HuH-7 (cell line): ENCODE data around the gene TBC1D2.

Experiments
- DNase-seq: peaks from one replicate; pipeline ENCODE4 v3.0.0; 2011; ENCODE audit warnings: low spot score

The TBC1D2 gene

DNA sequence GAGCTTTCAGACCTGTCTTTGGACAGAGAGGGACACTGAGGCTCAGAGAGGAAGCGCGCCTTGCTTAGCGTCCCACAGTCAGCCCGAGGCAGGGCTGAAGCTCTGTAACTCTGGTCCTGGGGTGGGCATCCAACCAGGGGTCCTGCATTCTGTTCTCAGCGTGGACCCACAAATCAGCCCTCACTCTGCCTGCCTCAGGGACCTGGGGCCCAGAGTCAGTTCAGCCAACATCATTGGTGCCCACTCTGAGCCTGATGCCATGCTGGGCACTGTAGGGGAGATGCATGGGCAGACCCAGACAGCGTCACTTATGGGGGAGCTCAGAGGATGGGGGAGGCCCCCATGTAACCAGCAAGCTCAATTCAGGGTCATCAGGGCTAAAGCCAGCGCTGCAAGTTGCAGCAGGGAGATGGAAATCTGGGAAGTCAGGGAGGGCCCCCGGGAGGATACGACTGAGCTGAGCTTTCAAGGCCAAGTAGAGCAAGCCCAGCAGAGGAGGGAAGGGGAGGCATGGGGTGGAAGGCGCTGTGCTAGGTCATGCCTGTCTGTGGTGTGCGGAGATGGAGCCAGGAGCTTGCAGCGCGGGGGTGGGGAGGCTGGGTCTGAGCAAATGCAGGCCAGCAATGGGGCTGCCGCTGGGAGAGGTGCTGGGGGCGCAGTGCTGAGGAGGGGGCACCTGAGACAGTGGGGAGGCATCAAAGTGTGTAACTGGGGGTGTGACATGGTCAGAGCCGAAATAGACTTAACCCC, 84.1 kb downstream of the TBC1D2 start:
- no peak for DNase-seq

DNA sequence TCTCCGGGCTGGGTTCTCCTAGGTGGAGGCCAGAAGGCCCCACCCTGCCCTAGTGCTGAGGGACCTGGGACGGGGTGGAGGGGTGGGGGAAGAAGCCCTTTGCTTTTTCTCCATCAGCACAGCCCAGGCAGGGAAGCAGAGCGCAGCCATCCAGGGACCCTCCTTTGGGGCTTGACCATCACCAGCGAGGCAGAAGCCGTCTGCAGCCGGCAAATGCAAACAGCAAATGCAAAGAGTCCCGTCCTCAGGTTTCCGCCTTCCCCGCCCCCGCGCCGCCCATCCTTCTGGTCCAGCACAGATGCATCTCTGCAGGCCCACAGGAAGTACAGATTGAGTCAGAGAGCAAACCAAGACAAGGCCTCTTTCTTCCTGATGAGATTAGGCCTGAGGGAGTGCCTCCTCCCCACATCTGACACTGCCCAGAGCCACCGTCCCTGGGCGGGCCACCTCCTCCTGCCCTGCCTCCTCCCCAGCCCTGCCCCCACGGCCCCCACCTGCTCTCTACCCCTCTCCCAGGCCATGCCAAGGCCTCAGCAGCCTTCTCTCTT, 86.4 kb downstream of the TBC1D2 start:
- no peak for DNase-seq

DNA sequence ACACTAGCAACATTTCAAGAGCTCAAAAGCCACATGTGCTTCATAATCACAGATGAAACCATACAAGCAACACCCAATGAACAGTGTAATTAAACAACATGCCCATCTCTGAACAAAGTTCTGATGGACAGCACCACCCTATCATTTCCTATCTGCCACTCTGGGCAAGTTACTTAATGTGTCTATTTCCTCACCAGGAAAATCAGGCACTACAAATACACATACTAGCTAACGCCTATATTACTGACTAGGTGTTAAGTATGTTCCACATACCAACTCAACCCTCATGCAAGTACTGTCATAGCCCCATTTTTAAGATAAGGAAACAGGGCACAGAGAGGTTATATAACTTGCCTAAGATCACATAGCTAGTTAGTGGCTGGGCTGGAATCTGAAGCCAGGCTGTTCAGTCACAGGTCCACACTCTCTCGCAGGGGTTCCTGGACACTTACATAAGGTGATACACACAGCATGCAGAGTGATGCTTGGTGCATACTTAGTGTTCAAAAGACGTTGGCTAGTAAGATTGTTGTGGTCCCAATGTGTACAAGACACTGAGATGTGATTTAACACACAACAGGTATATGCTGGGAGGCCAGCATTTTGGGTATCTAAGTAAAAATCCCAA, 87.2 kb downstream of the TBC1D2 start:
- DNase-seq = no peak

- no peak for DNase-seq
Observed at GRCh38 chr9:98164912-98165311, 90.5 kb downstream of the TBC1D2 start.

DNA sequence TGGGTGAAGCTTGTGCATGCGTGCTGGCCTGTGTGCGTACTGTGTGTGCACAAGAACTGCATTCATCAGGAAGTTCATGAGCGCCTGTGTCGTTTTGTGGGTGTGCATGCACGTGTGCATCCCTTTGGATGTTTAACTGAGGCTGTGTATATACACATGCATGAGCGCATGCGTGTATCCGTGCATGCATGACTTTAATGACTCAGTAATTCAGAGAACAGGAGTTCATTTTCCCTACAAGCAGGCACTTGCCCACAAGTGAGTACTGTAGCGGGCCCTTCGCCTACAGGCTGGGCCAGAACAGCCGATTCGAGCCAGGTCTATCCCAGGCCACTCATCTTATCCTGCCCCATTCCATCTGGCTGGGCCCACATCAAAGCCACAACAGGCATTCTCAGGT, 92.8 kb downstream of the TBC1D2 start:
- DNase-seq = no peak

DNA sequence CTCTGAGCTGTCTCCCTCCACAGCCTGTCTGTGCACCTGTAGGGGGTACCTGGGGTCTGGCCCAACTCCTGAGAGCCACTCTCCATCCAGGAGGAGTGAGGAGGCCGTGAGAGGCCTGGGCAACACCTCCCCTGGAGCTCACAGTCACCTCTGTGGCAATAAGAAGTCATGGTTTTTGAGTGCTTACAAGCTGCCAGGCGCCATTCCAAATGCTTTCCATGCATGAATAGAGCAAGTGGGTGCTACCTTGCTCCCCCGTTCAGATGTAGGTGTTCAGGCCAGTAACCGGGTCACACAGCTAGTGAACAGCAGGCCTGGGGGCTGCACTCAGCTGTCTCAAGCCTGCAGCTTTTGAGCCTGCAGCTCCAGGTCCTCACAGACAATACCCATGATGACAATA, 93.6 kb downstream of the TBC1D2 start:
- DNase-seq = no peak

DNA sequence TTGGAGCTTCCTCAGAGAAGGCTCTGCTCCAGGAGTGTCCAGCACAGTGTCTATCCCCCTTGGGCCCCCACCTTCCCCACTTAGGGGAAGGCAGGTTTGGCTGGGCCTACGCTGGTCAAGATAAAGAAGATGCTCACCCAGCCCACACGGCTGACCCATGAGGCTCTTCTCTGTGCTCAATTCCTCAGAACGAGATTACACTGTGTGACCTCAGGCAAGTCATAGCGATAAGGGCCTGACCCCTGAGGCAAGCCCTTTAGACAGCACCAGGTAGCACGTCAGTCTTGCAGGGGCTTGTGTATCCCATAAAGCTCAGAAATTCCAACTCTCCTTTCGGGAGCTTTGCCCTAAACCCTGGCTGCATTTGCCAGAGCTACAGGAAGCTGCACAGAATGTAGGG, 95.7 kb downstream of the TBC1D2 start:
- DNase-seq = no peak

- DNase-seq = no peak
Observed at GRCh38 chr9:98159301-98159700, 96.1 kb downstream of the TBC1D2 start.

DNA sequence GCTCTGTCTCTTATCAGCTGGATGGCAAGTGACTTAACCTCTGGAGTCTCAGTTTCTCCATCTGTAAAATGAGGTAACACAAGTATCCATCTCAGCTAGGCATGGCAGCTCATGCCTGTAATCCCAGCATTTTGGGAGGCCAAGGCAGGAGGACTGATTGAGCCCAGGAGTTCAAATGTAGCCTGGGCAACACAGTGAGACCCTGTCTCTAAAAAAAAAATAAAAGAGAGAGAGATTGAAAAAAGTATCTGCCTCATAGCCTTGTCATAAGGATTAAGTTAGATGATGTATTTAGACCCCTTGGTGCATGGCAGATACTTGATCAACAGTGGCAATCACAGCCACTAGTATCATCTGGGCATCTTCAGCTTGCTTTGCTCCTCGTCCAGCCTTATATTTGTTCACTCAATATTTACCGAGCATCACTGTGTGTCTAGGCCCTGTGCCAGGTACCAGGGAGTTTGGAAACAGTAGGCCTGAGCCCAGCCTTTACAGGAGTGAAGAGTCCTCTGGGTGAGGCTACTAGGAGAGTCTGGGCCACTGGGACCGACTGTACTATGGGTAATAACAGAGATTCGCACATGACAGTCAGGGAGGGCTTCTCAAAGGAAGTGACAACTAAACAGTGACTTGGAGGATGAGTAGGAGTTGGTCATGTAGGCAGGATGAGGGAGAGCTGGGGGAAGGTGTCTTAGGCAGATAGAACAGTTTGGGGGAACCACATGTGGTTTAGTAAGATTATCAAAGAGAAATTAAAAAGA, 97.2 kb downstream of the TBC1D2 start:
- peak; percentile 40 for DNase-seq

GRCh38 chr9:98157372-98157771, 98.1 kb downstream of the TBC1D2 start:
- no peak for DNase-seq

- no peak for DNase-seq
Observed at GRCh38 chr9:98154678-98155077, 100.8 kb downstream of the TBC1D2 start.

DNA sequence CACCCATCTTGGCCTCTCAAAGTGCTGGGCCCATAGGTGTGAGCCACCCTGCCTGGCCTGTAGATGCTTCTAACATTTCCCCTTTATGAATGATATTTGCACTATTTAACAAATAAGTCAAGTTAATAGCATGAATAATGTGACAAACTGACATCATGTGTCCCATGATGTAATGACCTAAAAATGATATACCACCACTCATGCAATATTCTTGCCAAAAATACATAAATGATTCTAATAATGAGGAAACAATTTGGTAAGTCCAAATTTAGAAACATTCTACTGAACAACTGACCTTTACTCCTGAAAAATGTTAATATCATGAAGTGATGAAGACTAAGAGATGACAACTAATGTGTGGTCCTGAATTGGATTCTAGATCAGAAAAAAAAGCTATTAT, 102.9 kb downstream of the TBC1D2 start:
- no peak for DNase-seq

DNA sequence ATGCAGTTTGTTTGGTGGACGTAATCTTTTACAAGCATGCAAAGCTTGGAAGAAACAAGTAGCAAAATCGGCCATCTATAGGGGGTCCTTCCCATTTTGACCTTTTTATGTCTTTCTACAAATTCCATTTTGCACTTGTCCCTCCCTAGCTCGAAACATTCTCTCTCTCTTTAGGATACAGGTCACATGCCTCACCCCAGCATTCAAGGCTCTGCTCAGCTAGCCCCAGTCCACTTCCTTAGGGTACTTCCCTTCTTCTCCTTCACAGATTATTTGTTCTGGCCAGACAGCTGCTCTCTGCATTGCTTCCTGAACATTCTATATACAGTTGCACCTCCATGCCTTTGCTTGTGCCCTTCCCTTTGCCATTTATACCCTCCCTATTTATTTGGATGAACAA, 104.7 kb downstream of the TBC1D2 start:
- DNase-seq = no peak

- no peak for DNase-seq
Observed at GRCh38 chr9:98150164-98150563, 105.3 kb downstream of the TBC1D2 start.

GRCh38 chr9:98149422-98149821, 106.0 kb downstream of the TBC1D2 start:
- no peak for DNase-seq
